G401 (cell line): Measurements from ENCODE around the gene MAGI1. TPM values are rescaled to one million over a fixed set of nuclear protein-coding genes. Genes with fewer than 3 reads are reported as not detected.

ENCODE experiments used
- DNase-seq: peaks from one replicate; pipeline ENCODE4 v3.0.0-alpha.2; 2015; ENCODE audit warnings: low spot score
- in situ Hi-C: cut with HindIII; loops from 2 replicates; pipeline ENCODE4 v1.10.0; 2016; ENCODE audit warnings: low sequenced_read_pairs, mixed read lengths
- total RNA-seq: library from RNA; depleted of rRNA; stranded (reverse); fragments of >200 nt; shearing (Covaris generic); gene quantifications from 2 replicates; pipeline ENCODE4 v1.2.3, GENCODE V29; 2014

The MAGI1 gene
- total RNA-seq, 1 experiment from 2014 or later: 7.7 TPM

DNA sequence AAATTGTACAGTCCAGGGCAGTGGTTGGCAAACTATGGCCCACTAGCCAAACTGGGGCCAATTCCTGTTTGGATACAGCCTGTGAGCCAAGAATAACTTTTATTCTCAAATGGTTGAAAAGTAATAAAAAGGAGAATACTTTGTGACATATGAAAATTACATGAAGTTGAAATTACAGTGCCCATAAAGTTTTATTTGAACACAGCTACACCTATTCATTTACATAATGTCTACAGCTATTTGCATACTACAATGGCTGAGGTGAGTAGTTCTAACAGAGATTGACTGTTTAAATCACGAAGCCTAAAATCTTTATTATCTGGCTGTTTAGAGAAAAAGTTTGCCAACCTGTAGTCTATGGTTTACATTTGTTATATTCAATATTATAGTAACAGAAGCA is 600.1 kb downstream of the MAGI1 start:
- DNase-seq: no peak
- in situ Hi-C loops: no loop called here

DNA sequence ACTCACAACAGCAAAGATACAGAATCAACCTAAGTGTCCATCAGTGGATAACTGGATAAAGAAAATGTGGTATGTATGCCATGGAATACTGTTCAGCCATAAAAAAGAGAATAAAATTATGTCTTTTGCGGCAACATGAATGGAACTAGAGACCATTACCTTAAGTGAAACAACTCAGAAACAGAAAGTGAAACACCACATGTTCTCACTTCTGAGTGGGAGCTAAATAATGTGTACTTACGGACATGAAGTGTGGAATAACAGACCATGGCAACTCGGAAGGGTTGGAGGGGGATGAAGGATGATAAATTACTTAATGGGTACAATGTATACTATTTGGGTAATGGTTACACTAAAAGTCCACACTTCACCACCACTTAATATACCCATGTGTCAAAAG is 600.6 kb downstream of the MAGI1 start:
- in situ Hi-C loops: no loop called here
- DNase-seq: no peak

DNA sequence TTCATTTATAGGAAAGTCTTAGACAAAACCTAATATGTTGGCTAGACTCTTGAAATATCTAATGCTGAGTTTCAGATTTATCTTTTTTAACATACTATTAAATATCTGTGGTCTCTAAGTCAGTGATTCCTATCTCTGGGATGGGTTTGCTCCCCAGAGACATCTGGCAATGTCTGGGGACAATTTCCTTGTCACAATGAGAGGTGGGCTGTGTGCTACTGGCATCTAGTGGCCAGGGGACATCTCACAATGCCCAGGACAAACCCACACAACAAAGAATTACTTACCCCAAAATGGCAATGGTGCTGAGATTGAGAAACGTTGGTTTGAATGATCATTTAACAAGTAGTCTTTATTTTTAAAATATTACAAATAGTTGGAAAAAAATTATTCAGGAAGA is 602.1 kb downstream of the MAGI1 start:
- in situ Hi-C loops: no loop called here
- no peak for DNase-seq

DNA sequence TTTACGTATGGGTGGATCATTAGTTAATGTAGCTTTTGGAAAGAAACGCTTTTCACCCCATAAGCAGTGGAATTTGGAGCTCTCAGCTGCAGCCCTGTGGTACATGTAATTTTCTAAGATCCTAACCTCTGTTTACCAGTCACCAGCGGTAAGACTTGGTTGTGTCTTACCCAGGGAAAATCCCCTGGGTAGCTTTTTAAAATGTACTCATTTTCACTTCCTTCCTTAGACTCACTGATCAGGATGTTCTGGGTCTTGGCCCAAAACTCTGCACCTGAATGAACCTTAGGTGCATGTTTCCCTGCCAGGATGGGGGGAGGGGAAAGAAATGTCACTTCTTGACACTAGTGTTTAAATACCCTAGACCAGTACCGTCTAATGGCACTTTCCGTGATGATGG is 605.2 kb downstream of the MAGI1 start:
- no peak for DNase-seq
- in situ Hi-C loops: no loop called here

DNA sequence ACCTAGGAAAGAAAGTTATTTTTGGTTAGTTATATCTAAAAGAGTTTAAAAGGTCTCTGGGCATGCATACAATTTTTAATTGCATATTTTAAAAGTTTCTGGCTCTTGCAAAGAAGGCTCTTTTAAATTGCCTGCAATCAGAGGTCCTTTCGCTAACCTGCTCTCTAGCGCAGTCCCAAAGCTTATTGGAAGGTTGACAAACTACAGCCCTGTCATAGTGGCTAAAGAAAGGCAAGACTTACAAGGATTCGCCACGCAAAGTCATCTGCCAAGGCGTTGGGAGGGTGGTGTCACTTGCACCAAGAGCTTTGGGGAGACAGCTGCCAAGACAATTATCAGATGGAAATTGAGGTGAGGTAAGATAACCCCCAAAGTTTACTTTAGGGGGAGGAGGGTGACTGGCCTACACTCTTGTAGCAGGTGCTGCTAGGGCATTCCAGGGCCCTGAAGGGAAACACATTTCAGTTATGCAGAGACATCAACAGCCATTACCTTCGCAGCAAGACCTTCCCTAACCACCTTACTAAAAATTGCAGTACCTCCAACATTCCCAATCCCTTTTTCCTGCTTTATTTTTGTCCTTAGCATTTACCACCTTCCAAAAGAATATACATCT is 606.2 kb downstream of the MAGI1 start:
- in situ Hi-C loops: no loop called here
- no peak for DNase-seq

DNA sequence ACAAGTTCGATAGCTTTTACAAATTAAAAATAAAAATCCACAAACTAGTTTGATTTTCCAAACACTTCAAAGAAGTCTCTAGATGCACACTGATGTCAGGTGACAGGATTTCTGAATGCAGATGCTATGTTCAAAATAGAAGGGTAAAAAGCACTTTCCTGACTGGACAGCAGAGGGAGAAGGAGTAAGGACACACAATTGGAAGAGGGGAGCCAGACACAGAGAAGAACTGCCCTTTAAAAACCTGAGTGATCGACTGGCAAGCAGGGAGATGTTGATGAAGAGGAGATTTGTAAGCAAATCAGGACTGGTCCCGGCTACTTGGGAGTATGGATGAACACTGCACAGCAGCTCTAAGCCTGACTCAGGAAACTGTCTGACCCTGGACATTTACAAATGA is 612.8 kb downstream of the MAGI1 start:
- in situ Hi-C loops: no loop called here
- peak; percentile 37 for DNase-seq

DNA sequence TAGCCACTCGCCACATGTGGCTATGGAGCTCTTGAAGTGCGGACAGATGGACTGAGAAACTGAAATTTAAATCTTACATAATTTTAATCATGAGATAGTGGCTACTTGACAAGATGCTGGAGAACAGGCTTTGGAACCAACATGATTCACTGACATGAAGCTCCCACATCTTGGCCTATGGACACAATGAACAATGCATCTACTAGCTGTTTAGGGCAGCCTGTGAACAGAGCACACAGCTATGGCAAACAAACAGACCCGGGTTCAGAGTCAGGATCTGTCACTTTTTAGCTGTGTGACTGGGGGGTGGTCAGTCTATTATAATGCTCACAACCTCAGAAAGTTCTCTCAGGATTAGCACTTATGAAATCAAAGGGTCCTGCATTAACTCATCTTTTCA is 616.6 kb downstream of the MAGI1 start:
- no peak for DNase-seq
- in situ Hi-C loops: no loop called here

DNA sequence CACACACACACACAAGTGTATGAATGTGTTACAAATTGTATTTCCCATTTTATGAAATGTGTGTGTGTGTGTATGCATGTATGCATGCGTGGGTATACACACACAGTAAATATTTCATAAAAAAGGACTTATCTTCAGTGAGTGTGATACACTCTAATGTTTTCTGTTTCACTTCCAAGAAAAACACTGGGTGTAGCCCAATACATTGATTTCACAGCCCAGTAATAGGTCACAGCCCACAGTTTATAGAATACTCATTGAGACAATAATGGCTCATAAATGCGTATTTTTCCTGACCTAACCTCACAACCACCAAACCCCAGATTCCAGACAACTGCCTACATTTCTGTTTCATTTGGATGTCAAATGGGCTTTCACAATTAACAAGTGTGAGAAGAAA is 619.5 kb downstream of the MAGI1 start:
- DNase-seq: no peak
- in situ Hi-C loops: no loop called here

DNA sequence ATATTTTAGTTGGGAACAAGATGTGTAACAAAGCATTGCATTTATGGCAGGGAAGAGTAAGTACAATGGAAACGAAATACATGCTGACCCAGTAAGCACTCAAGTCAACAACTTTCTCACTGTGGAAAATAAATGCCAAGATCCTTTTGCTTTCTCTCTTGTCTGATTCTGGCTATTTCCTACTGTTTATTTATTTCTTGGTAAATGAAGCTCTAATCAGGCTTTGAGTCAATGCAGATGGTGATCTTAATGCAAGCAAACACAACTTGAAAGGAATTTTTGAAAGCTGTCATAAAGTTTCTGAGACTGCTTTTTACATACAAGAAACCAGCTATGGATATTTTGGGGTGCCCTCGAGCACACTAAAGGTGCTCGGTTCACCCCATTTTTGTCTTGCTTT is 624.8 kb downstream of the MAGI1 start:
- in situ Hi-C loops: no loop called here
- DNase-seq: no peak

DNA sequence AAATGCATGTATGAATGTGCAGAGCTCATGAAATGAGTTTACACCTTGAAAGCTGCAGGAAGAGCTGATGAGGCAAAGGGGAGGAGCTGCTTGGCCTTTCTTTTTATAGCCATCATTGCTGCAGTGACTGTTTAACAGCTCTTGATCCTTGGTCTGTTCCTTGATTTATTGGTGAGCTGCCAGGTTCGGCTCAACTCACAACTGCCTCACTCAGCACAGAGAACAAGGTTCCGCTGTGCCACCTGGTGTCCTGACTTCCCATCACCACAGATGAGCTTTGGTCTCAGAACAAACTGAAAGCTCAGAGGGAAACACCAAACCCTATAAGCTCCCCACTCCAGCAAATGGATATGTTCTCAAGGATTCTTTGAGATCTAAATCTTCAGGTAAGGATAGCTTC is 626.1 kb downstream of the MAGI1 start:
- peak; percentile 80 for DNase-seq
- in situ Hi-C loops: no loop called here

DNA sequence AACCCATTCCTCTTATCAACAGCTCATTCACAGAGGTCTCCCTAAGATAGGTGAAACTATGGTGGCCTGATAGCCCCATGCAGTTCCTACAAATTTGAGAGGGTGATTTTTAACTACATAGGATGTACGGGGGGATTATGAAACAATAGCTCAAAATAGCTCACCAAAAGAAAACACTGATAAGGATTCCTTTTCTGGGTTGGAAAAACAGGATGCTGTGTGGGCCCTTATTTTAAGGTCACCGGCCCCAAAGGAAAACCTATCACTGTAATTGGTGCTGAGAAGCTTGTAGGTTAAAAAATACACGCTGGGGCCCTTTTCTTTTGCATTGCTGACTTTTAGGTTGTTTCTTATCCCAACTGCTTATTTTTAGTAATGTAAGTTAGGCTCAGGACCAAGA is 627.4 kb downstream of the MAGI1 start:
- DNase-seq: no peak
- in situ Hi-C loops: no loop called here

DNA sequence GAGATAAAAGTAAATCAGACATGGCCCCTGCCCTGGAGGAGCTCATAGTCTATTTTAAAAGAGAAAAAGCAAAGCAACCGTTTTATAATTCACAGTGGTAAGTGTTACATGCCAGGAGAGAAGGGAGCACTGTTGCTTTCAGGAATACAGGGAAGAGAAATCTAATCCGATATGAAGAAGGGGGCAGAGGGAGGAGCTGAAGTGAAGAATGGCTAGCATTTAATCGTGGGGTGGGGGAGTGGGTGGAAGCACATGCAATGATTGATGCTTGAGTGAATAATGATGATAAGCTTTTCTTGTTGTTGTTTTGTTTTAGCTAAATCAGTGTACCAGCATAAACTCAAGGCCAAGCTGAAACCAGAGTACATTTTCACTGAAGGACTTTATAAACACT is 629.5 kb downstream of the MAGI1 start:
- in situ Hi-C loops: no loop called here
- no peak for DNase-seq

DNA sequence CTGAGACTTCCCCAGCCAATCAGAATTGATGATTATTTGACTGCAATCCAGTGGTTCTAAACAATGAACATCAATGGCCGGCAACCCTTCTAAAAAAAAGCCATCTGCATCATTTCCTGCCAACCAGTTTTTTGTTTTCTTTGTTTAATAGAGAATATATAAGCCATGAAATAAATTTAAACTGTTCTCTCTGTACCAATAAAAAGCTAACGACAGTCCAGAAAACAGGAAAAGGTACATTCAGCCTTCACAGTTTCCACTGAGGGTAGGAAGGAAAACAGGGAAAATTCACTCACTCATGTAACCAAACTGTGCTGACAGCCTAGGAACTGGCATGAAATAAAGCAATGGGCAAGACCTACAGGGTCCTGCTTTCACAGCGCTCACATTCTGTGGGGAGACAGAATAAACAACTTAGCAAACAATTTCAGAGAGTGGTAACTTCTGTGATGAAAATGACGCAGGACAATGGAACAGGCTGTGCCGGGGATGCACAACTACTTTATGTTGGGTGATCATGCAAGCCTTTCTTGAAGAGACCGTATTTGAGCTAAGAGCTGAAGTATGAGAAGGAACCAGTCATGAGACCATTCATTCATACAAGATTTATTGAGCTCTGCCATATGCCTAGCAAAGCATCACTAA is 630.1 kb downstream of the MAGI1 start:
- DNase-seq: no peak
- in situ Hi-C loops: no loop called here

DNA sequence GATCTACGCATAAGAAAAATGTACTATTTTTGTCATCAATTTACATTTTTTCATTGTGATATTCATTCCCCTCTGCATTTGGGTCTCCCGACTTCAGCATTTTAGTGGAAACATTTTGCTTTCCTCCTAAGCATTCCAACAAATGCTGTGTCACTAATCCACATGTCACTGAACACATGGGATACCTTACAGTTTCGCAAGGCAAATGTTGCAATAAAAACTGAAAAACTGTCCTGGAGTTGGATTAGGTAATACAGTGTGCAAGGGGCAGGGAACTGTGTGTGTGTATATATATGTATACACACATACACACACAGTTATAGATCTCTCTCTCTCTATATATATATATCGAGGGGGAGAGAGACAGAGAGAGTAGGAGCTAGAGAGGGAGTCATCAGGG is 632.2 kb downstream of the MAGI1 start:
- no peak for DNase-seq
- in situ Hi-C loops: no loop called here

DNA sequence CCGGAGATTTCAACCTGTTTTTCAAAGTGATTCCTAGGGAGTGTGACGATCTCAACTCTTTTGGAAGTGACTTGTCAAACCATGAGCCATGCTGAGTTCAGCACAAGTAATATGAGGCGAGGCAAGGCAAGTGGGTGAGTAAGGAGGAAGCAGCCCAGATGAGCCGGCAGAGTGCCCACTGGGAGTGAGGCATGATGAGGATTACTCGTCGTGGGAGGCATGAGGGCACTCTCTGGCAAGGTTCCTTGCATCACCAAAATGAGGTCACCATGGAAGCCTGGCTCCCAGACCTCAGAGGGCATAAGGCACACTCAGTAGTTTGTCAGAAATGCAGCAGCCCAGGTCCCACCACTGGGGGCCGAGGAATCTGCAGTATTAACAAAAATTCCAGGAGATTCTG is 636.1 kb downstream of the MAGI1 start:
- DNase-seq: peak; percentile 83
- in situ Hi-C loops: no loop called here

DNA sequence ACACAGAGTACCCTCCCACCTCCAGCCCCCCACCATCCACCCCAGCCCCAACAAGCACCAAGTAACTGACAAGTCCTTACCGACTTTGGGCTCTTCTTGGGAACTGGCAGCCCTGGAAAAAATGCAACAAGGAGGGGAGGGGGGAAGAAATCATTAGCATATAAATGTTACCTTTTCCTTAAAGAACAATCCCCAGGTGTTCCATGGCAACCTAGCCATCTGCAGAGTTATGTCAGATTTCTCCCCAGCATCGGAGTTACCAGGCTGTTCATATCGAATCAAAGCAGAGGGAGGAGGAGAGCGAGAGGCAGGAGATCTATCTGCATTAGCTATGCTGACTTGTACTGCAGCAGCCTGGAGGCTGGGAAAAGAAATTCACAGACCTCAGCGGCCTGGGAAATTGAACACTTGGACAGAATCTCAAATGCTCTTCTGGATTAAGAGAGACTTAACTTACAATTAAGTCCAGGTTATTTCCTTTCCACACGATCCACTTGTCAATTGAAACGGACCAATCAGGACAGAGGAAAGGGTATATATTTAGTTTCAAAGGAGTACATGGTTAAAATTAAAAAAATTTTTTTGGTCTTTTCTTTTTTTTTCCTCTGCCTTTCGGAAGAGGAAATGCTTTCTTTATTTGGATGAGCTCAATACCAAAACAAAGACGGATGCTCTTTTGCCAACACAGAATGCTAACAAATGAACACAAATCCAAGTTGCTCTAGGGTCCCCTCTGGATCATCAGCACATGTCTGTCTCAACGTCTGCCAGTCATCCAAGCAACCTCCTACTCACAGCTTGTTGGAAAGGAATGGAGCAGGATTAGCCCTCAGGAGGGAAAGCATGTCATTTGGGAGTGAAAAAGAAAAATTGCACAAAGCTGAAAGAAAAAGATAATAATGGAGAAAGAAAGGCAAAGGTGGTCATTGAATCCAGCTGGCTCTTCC is 637.1 kb downstream of the MAGI1 start:
- in situ Hi-C loops: no loop called here

DNA sequence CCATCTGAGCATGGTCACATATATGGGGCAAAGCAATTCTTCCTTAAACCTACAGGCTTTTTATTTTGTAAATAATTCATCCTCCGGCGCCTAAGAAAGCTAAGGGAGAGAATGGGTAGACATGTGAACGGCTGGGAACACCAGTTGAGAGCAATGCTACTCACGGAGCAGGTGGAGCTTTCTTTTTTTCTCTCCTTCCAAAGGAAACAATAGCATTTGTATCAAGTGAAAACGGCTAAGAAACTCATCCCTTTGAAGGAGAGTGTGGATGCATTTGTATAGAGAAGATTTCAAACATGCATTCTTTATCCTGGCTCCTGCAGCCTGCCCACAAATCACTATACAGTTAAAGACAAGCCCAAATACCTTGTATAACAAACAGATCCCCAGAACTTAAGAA is 637.8 kb downstream of the MAGI1 start:
- no peak for DNase-seq
- in situ Hi-C loops: no loop called here

More for the DNA sequence above, 637.1 kb downstream of the MAGI1 start:
- DNase-seq: peak; percentile 23

DNA sequence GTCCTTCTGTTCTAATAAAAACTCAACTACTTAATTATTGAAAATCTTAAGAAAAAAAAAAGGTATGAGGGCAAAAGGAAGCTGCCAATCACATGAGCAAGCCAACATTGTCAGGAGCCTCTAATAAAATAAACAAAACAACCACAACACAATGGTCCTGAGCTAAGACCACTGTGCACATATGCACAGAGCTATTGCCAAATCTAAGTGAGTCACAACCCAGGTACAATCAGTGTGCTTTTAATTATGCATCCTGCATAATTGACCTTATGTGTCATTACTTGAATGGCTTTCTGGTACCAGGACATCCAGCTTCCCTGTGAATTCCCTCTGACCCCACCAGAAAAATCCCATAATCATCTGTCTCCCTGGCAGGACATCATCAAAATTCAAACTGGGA is 639.8 kb downstream of the MAGI1 start:
- in situ Hi-C loops: no loop called here
- no peak for DNase-seq

DNA sequence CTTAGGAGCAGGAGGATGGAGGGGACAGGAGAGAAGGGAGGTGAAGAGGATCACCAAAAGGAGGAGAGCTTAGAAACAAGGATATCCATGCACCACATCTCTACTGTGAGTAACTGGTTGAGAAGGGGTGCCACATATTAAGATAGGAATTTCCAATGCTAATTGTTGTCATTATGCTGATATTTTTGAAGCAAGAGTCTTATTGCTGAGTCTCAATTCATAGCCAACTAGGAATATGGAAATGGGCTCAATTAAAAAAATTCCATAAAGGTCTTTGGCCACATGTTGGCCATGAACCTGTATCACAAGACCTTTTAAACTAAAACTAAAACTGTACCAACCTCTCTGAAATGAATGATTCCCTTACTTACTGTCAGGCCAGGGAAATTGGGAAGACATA is 642.6 kb downstream of the MAGI1 start:
- in situ Hi-C loops: no loop called here
- no peak for DNase-seq

DNA sequence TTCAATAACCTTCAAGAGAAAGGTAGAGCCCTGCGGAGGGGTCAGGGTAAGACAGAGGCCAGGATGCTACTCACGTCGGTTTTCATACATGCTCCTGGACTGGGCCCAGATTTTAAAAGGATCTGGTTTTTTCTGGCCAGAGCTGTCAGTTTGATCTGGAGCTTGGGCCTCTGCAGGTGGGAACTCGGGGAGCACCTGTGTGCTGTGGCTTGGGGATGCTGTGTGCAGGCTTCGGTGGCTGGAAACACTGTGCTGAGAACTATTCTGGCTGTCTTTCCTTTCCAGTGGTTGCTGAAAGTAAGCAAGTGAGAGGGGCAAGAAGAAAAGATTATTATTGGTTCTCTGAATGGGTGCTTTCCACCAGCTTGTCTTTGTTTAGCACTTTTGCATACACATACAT is 647.6 kb downstream of the MAGI1 start:
- in situ Hi-C loops: no loop called here
- no peak for DNase-seq
